ACHN (cell line): ENCODE data around the gene KIF5B.
"Not testable (repeated sequence)": the region's sequence is repeated elsewhere in the genome, so short reads cannot be mapped to it uniquely, and the experiment has no call there.

Experiments
- DNase-seq: peaks from one replicate; pipeline ENCODE4 v3.0.0-alpha.2; 2015
- in situ Hi-C: cut with HindIII; loops from 2 replicates; pipeline ENCODE4 v1.10.0; 2017; ENCODE audit warnings: low sequenced_read_pairs, low pct_ligation_motif_present, low pct_unique_long_range_greater_than_20kb

The KIF5B gene

DNA sequence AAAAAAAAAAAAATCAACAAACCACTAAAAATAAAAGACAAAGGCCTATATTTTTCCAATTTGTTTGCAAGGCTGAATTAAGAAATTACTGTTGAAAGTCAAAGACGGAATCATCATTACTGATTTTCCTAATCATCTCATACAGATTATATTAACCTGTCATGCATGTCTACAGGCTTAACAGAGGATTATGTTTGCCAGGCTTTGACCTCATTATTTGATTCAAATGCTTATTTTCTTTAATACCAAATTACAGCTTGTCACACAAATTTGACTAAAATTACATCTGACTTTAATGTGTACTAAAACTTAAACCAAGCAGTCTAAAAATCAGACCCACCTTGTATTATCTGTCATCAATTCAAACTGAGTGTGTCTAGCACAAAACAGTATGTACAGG, 21.2 kb downstream of the KIF5B start:
- in situ Hi-C loops = no loop called here

DNA sequence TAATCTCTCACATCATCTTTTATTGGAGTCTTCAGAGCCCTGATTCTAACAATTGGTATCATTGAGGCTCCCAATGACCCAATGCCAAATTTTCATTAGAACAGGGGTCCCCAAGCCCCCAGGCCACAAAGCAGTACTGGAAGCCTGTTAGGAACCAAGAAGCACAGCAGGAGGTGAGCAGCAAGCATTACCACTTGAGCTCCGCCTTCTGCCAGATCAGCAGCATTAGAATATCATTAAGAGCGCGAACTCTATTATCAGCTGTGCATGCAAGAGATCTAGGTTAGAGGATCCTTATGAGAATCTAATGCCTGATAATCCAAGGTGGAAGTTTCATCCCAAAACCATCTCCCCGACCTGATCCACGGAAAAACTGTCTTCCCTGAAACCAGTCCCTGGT, 23.1 kb downstream of the KIF5B start:
- in situ Hi-C loops = no loop called here
- DNase-seq = no peak

More for the DNA sequence above, 21.2 kb downstream of the KIF5B start:
- DNase-seq = no peak

DNA sequence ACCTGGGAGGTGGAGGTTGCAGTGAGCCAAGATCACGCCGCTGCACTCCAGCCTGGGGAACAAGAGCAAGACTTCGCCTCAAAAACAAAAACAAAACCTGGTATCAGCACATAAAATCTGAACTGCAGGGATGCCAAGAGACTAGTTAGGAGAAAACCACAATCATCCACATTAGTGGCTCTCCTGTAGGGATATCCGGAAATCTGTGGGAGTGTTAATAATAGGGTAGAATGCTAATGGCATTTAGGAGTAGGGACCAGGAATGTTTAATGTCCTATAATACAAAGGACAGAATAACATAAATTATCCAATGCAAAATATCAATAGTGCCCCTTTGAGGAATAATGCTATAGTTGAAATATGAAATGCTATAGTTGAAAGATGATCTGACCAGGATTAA, 24.3 kb downstream of the KIF5B start:
- no peak for DNase-seq
- in situ Hi-C loops = no loop called here

DNA sequence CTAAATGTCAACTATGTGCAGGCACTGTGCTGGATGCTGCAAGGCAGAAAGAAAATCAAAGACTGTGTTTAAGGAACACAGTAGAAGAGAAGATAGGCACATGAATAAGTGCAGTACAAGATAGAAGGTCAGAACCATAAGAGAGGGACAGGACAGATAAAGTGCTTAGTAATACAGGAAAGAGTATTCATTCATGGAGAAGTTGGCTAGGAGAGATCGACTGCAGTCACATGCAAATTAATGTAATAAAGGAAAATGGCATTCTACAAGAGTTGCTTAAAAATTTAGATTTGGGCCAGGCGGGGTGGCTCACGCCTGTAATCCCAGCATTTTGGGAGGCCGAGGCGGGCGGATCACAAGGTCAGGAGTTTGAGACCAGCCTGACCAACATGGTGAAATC, 24.8 kb downstream of the KIF5B start:
- DNase-seq = no peak
- in situ Hi-C loops = no loop called here

- in situ Hi-C loops = no loop called here
- no peak for DNase-seq
Observed at GRCh38 chr10:32028710-32029109, 27.5 kb downstream of the KIF5B start.

DNA sequence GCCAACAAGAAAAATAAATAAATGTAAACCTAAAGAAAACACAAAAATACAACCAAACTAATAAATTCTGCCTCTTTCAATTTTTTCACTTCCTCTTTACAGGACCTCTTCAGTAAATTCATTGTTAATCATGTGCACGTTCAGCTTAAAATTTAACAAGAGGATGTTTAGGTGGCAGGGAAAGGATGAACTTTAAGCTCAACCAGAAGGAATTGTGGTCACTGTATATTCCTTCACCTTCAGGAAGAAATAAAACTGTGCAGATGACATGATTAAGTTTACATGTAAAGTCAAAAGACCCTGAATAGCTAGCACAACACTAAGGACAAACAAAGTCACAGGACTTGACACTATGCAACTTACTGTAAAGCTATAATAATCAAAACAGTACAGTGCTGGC, 33.0 kb downstream of the KIF5B start:
- no peak for DNase-seq

GRCh38 chr10:32017044-32017443, 39.2 kb downstream of the KIF5B start:
- no peak for DNase-seq
- in situ Hi-C loops = no loop called here

More for the DNA sequence above, 33.0 kb downstream of the KIF5B start:
- in situ Hi-C loops = no loop called here

GRCh38 chr10:32015386-32015785, 40.8 kb downstream of the KIF5B start:
- DNase-seq = no peak
- in situ Hi-C loops = no loop called here

DNA sequence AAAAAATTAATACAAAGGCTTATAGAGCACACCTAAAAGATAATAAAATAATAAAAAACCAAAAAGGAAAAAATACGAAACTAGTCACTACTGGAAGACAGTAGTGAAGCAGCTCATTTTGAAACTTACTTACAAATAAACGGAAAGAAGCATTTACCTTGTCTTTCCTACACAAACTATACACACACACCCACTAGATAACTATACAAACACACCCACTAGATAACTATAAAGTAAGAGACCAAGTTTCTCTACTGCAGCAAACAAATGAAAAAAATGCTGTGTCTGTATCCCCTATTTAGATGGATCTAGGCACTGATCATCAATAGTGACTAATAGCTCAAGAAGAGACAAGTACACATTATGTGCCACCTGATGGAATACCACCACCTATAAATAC, 49.2 kb downstream of the KIF5B start:
- DNase-seq = no peak
- in situ Hi-C loops = no loop called here

DNA sequence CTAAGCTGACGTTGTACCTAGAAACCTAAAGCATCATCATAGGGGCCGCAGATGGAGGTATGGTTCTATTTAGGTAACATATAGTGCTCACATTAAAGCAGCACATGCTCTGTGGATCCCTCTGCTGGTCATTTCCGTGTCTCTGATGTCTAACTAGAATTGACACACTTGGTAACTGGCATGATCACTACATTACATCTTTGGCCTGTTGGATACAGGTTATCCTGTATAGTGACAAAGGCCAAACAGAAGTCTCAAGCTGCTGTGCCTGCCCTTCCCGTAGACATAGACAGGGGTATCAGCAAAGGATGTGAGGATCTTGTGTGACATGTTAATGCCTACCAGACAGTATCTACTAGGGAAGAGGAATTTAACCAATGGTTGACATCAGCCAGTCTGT, 51.2 kb downstream of the KIF5B start:
- DNase-seq = peak; percentile 55
- in situ Hi-C loops = no loop called here

DNA sequence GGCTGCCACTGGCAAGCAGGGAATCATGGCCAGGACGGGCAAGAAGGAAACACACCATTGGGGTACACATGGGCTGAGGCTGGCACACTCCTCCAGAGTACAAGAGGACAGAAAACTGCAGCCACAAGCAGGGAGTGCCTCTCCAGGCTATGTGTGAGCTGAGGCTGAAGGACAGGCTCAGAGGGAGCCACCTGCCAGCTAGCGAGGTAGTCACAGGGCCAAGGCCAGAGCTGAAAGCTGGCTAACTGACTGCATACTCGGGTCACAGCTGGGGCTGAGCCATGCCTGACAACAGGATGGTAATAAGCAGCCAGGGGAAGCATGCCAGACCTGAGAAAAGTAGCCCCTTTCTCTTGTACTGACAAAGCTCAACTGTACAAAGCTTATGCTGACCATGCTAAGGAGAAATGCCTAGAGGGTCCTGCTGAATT, 52.0 kb downstream of the KIF5B start:
- in situ Hi-C loops = no loop called here
- DNase-seq = no peak

GRCh38 chr10:32002531-32002930, 53.7 kb downstream of the KIF5B start:
- in situ Hi-C loops = no loop called here
- DNase-seq = no peak

GRCh38 chr10:32000937-32001336, 55.3 kb downstream of the KIF5B start:
- in situ Hi-C loops = no loop called here
- DNase-seq = peak; percentile 72

DNA sequence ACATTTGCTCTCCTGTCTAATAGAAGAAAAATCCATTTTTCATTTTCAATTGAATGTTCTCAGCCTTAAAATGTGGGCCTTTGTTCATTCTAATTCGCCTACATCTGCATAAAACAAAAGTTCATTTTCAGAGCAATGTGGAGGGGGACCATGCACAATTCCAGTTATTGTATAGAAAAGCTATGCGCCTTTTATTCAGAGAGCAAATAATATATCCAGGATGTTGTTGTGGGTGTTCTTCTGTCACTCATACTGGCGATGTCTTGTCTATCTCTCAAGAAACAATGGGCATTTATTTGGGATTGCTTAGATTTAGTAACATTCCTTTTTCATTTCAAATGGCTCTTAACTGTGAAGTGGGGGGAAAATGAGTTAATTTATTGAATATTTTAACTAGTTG, 56.4 kb downstream of the KIF5B start:
- no peak for DNase-seq
- in situ Hi-C loops = no loop called here

- DNase-seq = peak; percentile 19
- in situ Hi-C loops = no loop called here
Observed at GRCh38 chr10:31999070-31999660, 57.1 kb downstream of the KIF5B start.

GRCh38 chr10:31994926-31995325, 61.3 kb downstream of the KIF5B start:
- in situ Hi-C loops = no loop called here

GRCh38 chr10:31990937-31991336, 65.3 kb downstream of the KIF5B start:
- in situ Hi-C loops = no loop called here
- DNase-seq = no peak

More at GRCh38 chr10:31994926-31995325, 61.3 kb downstream of the KIF5B start:
- DNase-seq = no peak

GRCh38 chr10:31987786-31988185, 68.4 kb downstream of the KIF5B start:
- in situ Hi-C loops, DNase-seq: not testable (repeated sequence)

- in situ Hi-C loops = no loop called here
- DNase-seq = no peak
Observed at GRCh38 chr10:31982111-31982510, 74.1 kb downstream of the KIF5B start.

DNA sequence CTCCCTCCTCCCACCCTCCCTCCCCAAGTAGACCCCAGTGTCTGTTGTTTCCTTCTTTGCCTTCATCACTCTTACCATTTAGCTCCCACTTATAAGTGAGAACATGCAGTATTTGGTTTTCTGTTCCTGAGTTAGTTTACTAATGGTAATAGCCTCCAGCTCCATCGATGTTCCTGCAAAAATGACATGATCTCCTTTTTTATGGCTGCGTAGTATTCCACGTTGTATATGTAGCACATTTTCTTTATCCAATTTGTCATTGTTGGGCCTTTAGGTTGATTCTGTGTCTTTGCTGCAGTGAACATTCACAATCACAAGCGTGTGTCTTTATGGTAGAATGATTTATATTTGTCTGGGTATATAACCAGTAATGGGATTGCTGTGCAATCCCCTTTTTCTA, 75.8 kb downstream of the KIF5B start:
- in situ Hi-C loops = no loop called here
- DNase-seq = no peak

GRCh38 chr10:31979071-31979470, 77.2 kb downstream of the KIF5B start:
- in situ Hi-C loops, DNase-seq: not testable (repeated sequence)
